MM.1S (cell line): Measurements from ENCODE around the gene CPLX3.

Experiments
- DNase-seq: peaks from one replicate; pipeline ENCODE4 v3.0.0-alpha.2; 2015
- H2AFZ ChIP-seq: fragments of 300-600 bp; sonication (generic); 2 replicates; pipeline ENCODE4 v1.6.0; 2016; ENCODE audit warnings: antibody characterized with exemption, low read length
- H3F3A ChIP-seq: fragments of 300-600 bp; sonication (generic); 2 replicates; pipeline ENCODE4 v1.6.1; 2016; ENCODE audit warnings: mild to moderate bottlenecking, antibody characterized with exemption, low read length, moderate library complexity, mixed read lengths; ENCODE audit not compliant: insufficient read depth
- H3K27ac ChIP-seq: fragments of 300-600 bp; sonication (generic); 2 replicates; pipeline ENCODE4 v1.5.1; 2016; ENCODE audit warnings: mild to moderate bottlenecking, low read length
- H3K27me3 ChIP-seq: fragments of 300-600 bp; sonication (generic); replicated peaks from 2 replicates; pipeline ENCODE4 v1.6.0; 2016; ENCODE audit warnings: low read length; ENCODE audit not compliant: insufficient read depth
- H3K36me3 ChIP-seq: fragments of 300-600 bp; sonication (generic); replicated peaks from 2 replicates; pipeline ENCODE4 v1.6.1; 2016; ENCODE audit warnings: mild to moderate bottlenecking, low read length, mixed read lengths; ENCODE audit not compliant: insufficient read depth
- H3K4me1 ChIP-seq: fragments of 300-600 bp; sonication (generic); 2 replicates; pipeline ENCODE4 v1.6.1; 2016; ENCODE audit warnings: low read length, mixed read lengths
- H3K4me2 ChIP-seq: fragments of 300-600 bp; sonication (generic); 2 replicates; pipeline ENCODE4 v1.6.0; 2016; ENCODE audit warnings: low read depth, low read length
- H3K4me3 ChIP-seq: fragments of 300-600 bp; sonication (generic); 2 replicates; pipeline ENCODE4 v1.5.1; 2016; ENCODE audit warnings: low read length, mixed read lengths
- H3K79me2 ChIP-seq: fragments of 300-600 bp; sonication (generic); 2 replicates; pipeline ENCODE4 v1.6.1; 2016; ENCODE audit warnings: mixed run types, low read length, mixed read lengths
- H3K9ac ChIP-seq: fragments of 300-600 bp; sonication (generic); 2 replicates; pipeline ENCODE4 v1.6.1; 2016; ENCODE audit warnings: low read length, mixed read lengths
- H3K9me2 ChIP-seq: fragments of 300-600 bp; sonication (generic); replicated peaks from 2 replicates; pipeline ENCODE4 v1.6.1; 2016; ENCODE audit warnings: mild to moderate bottlenecking, low read length, mixed read lengths; ENCODE audit not compliant: insufficient read depth
- H3K9me3 ChIP-seq: fragments of 300-600 bp; sonication (generic); replicated peaks from 2 replicates; pipeline ENCODE4 v1.6.1; 2016; ENCODE audit warnings: mild to moderate bottlenecking, low read length, mixed read lengths; ENCODE audit not compliant: insufficient read depth
- H4K20me1 ChIP-seq: fragments of 300-600 bp; sonication (generic); 2 replicates; pipeline ENCODE4 v1.6.1; 2016; ENCODE audit warnings: mild to moderate bottlenecking, low read length, moderate library complexity, mixed read lengths; ENCODE audit not compliant: insufficient read depth
- EZH2 ChIP-seq: fragments of 300-600 bp; sonication (generic); optimal IDR thresholded peaks from 2 replicates; pipeline ENCODE3; 2017; ENCODE audit warnings: low read depth, mild to moderate bottlenecking, antibody characterized with exemption, low read length, mixed read lengths
- EZH2phosphoT487 ChIP-seq: fragments of 300-600 bp; sonication (generic); IDR thresholded peaks from 2 replicates; pipeline ENCODE4 v1.6.1; 2018; ENCODE audit warnings: antibody characterized with exemption, low read length
- TF ChIP-seq, protein P1 (sequence below): fragments of 300-600 bp; sonication (generic); IDR thresholded peaks from 2 replicates; pipeline ENCODE4 v1.5.1; 2016; ENCODE audit warnings: antibody characterized with exemption, low read length, mixed read lengths

Gene CPLX3

GRCh38 chr15:74843891-74844299 lies 17.5 kb downstream of the CPLX3 start:
- H3K4me3 ChIP-seq = peak overlapping the region; percentile 66

GRCh38 chr15:74844319-74845207 lies 18.1 kb downstream of the CPLX3 start:
- Histone ChIP-seq H3K36me3 (no peaks in the 10 kb centered on the region), H3K79me2 (peaks cover 25% of the 10 kb centered on the region), H4K20me1 (no peaks in the 10 kb centered on the region), H3K4me2 (no peak overlapping the region), H3K4me1 (peaks cover 7% of the 10 kb centered on the region; the same call in 1 of the 2 replicates), H3K9me3 (no peaks in the 10 kb centered on the region), H3F3A (peaks cover 14% of the 10 kb centered on the region), H2AFZ (no peak overlapping the region), H3K4me3 (no peak overlapping the region), H3K9me2 (no peaks in the 10 kb centered on the region), H3K9ac (no peak overlapping the region), H3K27ac (no peak overlapping the region), H3K27me3 (no peaks in the 10 kb centered on the region)
- TF ChIP-seq EZH2phosphoT487 (no peak), EZH2 (no peak)
- TF ChIP-seq, protein P1, sequence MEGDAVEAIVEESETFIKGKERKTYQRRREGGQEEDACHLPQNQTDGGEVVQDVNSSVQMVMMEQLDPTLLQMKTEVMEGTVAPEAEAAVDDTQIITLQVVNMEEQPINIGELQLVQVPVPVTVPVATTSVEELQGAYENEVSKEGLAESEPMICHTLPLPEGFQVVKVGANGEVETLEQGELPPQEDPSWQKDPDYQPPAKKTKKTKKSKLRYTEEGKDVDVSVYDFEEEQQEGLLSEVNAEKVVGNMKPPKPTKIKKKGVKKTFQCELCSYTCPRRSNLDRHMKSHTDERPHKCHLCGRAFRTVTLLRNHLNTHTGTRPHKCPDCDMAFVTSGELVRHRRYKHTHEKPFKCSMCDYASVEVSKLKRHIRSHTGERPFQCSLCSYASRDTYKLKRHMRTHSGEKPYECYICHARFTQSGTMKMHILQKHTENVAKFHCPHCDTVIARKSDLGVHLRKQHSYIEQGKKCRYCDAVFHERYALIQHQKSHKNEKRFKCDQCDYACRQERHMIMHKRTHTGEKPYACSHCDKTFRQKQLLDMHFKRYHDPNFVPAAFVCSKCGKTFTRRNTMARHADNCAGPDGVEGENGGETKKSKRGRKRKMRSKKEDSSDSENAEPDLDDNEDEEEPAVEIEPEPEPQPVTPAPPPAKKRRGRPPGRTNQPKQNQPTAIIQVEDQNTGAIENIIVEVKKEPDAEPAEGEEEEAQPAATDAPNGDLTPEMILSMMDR = no peak
- no peak for DNase-seq

More at GRCh38 chr15:74843891-74844299, 17.5 kb downstream of the CPLX3 start:
- no peak for TF ChIP-seq EZH2
- TF ChIP-seq, protein P1 = no peak
- TF ChIP-seq EZH2phosphoT487 = no peak
- Histone ChIP-seq H3K4me2 (peak overlapping the region; percentile 77), H3K9ac (peak overlapping the region; percentile 81), H2AFZ (no peak overlapping the region), H3K4me1 (peaks cover 7% of the 10 kb centered on the region; the same call in 1 of the 2 replicates), H3K27me3 (no peaks in the 10 kb centered on the region), H3F3A (peaks cover 14% of the 10 kb centered on the region), H3K79me2 (peaks cover 25% of the 10 kb centered on the region), H4K20me1 (no peaks in the 10 kb centered on the region), H3K27ac (no peak overlapping the region), H3K9me3 (no peaks in the 10 kb centered on the region), H3K9me2 (no peaks in the 10 kb centered on the region), H3K36me3 (no peaks in the 10 kb centered on the region)
- DNase-seq = no peak

- Histone ChIP-seq H3K27ac (no peak overlapping the region), H3F3A (peaks cover 14% of the 10 kb centered on the region), H3K4me3 (no peak overlapping the region), H3K9me3 (no peaks in the 10 kb centered on the region), H3K27me3 (no peaks in the 10 kb centered on the region), H2AFZ (no peak overlapping the region), H3K36me3 (no peaks in the 10 kb centered on the region), H4K20me1 (no peaks in the 10 kb centered on the region), H3K79me2 (peaks cover 25% of the 10 kb centered on the region), H3K4me2 (no peak overlapping the region), H3K4me1 (peaks cover 7% of the 10 kb centered on the region; the same call in 1 of the 2 replicates), H3K9ac (no peak overlapping the region), H3K9me2 (no peaks in the 10 kb centered on the region)
- no peak for DNase-seq
- TF ChIP-seq EZH2 = no peak
- TF ChIP-seq, protein P1 = no peak
- no peak for TF ChIP-seq EZH2phosphoT487
Observed at GRCh38 chr15:74845208-74845568, 18.8 kb downstream of the CPLX3 start.
